ENCODE measurements around the gene CARD8.
A peak's percentile ranks its signal among the peaks of the same experiment; 100 is the strongest.

CARD8 gene

GRCh38 chr19:48194041-48194843, 61.5 kb downstream of the CARD8 start:
- peaks cover 0 to 4% (median 1%) of the 10 kb centered on the region in 11 experiments; a peak in 11 of 22 replicates for H3K9me3 ChIP-seq (replicated peaks in 1 of 11)
- no peak overlapping the region for H3K4me3 ChIP-seq
- H3K36me3 ChIP-seq, result peaks cover 3 to 35% (median 16%) of the 10 kb centered on the region in 11 experiments; a peak in 20 of 22 replicates
- peaks cover 7 to 32% (median 14%) of the 10 kb centered on the region in 10 experiments; a peak in 19 of 20 replicates for H3K4me1 ChIP-seq
- H3K27ac ChIP-seq, result no peak overlapping the region
- H4K20me1 ChIP-seq, result no peaks in the 10 kb centered on the region; a peak in 3 of 22 replicates
- no peak overlapping the region for H3K9ac ChIP-seq
- TF ChIP-seq Cebpa-rat (IDR thresholded peaks at IDR 0.05), result no peak
- H3K4me2 ChIP-seq, result no peak overlapping the region
- no peaks in the 10 kb centered on the region for H3K27me3 ChIP-seq

DNA sequence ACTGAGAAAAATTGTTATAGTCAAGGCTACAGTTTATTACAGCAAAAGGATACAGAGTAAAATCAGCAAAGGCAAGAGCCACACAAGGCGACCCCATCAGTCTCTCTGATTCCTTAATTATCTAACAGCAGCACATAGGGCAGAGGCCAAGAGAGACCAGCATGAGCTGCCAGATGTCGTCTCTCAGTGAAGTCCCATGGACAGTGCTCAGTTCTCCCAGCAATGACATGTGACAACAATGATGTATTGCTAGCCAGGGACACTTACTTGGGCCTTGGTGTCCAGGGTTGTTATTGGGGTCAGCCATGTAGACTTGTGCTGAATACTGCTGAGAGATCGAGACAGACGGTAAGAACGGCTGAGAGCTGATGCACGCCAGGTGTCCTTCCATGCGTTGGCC, 63.0 kb downstream of the CARD8 start:
- Histone ChIP-seq H3K9me3 (replicated peaks in 1 of 11) (peaks cover 0 to 9% (median 6%) of the 10 kb centered on the region in 11 experiments; a peak in 11 of 22 replicates), H3K27me3 (no peaks in the 10 kb centered on the region), H4K20me1 (no peaks in the 10 kb centered on the region; a peak in 3 of 22 replicates), H3K4me1 (peaks cover 7 to 36% (median 22%) of the 10 kb centered on the region in 10 experiments), H3K4me3 (no peak overlapping the region), H3K9ac (no peak overlapping the region), H3K36me3 (peaks cover 8 to 42% (median 24%) of the 10 kb centered on the region in 11 experiments; a peak in 20 of 22 replicates), H3K27ac (no peak overlapping the region), H3K4me2 (no peak overlapping the region)
- TF ChIP-seq Cebpa-rat (IDR thresholded peaks at IDR 0.05), result no peak

- Histone ChIP-seq H3K27ac (no peak overlapping the region), H3K9me3 (replicated peaks in 1 of 11) (peaks cover 0 to 9% (median 6%) of the 10 kb centered on the region in 11 experiments; a peak in 11 of 22 replicates)
These were observed 64.8 kb downstream of the CARD8 start for GRCh38 chr19:48190885-48191284.

DNA sequence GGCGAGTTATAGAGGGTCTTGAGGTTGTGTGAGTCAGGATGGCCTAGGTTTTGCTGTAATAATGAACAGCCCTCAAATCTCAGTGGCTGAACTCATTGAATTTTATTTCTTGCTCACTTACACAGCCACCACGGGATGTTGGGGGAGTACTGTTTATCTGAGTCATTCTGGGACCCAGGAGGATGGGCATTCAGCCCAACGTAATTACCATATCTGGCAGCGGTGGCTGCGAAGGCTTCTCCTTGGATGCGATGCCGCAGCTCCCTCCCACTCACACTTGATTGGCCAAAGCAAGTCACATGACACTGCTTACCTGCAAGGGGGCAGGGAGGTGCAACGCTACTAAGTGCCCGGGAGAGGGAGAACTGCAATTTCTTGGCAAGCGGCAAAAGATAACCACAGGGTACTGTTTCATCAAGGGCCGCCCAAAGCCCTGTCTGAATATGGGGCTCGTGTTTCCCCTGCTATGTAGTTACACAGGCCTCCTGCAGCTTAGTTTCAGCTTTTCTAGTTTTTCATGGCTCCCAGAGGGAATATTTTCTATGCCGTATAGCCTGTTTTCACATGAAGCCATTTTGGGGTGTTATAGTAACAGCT, 65.3 kb downstream of the CARD8 start:
- H3K27me3 ChIP-seq, result no peaks in the 10 kb centered on the region
- H3K9me3 ChIP-seq (replicated peaks in 1 of 11), result peaks cover 0 to 9% (median 6%) of the 10 kb centered on the region in 11 experiments; a peak in 11 of 22 replicates
- peaks cover 8 to 34% (median 20%) of the 10 kb centered on the region in 11 experiments; a peak in 20 of 22 replicates for H3K36me3 ChIP-seq
- H3K4me1 ChIP-seq, result peaks cover 16 to 48% (median 32%) of the 10 kb centered on the region in 10 experiments
- no peak overlapping the region for H3K9ac ChIP-seq
- H3K27ac ChIP-seq, result no peak overlapping the region
- TF ChIP-seq Cebpa-rat (IDR thresholded peaks at IDR 0.05), result no peak
- no peak overlapping the region for H3K4me2 ChIP-seq
- H4K20me1 ChIP-seq, result no peaks in the 10 kb centered on the region; a peak in 3 of 22 replicates
- H3K4me3 ChIP-seq, result no peak overlapping the region

More at GRCh38 chr19:48190885-48191284, 64.8 kb downstream of the CARD8 start:
- Histone ChIP-seq H3K4me3 (no peak overlapping the region), H3K36me3 (peaks cover 8 to 34% (median 20%) of the 10 kb centered on the region in 11 experiments; a peak in 20 of 22 replicates), H4K20me1 (no peaks in the 10 kb centered on the region; a peak in 3 of 22 replicates), H3K4me2 (no peak overlapping the region), H3K4me1 (peaks cover 11 to 43% (median 27%) of the 10 kb centered on the region in 10 experiments), H3K9ac (no peak overlapping the region), H3K27me3 (no peaks in the 10 kb centered on the region)
- TF ChIP-seq Cebpa-rat (IDR thresholded peaks at IDR 0.05), result no peak

GRCh38 chr19:48186541-48186991, 69.1 kb downstream of the CARD8 start:
- H3K27me3 ChIP-seq, result no peaks in the 10 kb centered on the region
- peaks cover 16 to 55% (median 44%) of the 10 kb centered on the region in 10 experiments for H3K4me1 ChIP-seq
- H3K9ac ChIP-seq, result peak overlapping the region; percentile 43 to 79 (median 57); a peak in 20 of 22 replicates
- H3K9me3 ChIP-seq (replicated peaks in 1 of 11), result peaks cover 6 to 23% (median 20%) of the 10 kb centered on the region in 11 experiments
- peak overlapping the region; percentile 54 to 99 (median 84) for H3K4me2 ChIP-seq
- H3K36me3 ChIP-seq, result peaks cover 11 to 44% (median 29%) of the 10 kb centered on the region in 11 experiments
- H3K27ac ChIP-seq, result peak overlapping the region in 9 of 11 experiments; percentile 47 to 78 (median 68); a peak in 17 of 22 replicates
- peak overlapping the region in 7 of 10 experiments; percentile 16 to 50 (median 34); a peak in 9 of 20 replicates for H3K4me3 ChIP-seq
- no peak for TF ChIP-seq Cebpa-rat (IDR thresholded peaks at IDR 0.05)
- no peaks in the 10 kb centered on the region for H4K20me1 ChIP-seq

- Histone ChIP-seq H3K27me3 (no peaks in the 10 kb centered on the region), H4K20me1 (no peaks in the 10 kb centered on the region), H3K9me3 (replicated peaks in 1 of 11) (peaks cover 11 to 29% (median 26%) of the 10 kb centered on the region in 11 experiments), H3K36me3 (peaks cover 17 to 50% (median 35%) of the 10 kb centered on the region in 11 experiments), H3K27ac (peak overlapping the region in 9 of 11 experiments; percentile 47 to 78 (median 68); a peak in 17 of 22 replicates), H3K4me2 (peak overlapping the region; percentile 54 to 99 (median 84)), H3K4me1 (peaks cover 16 to 55% (median 44%) of the 10 kb centered on the region in 10 experiments), H3K9ac (peak overlapping the region in 10 of 11 experiments; percentile 2 to 79 (median 58); a peak in 15 of 22 replicates), H3K4me3 (0 out of 20 replicates have a peak overlapping the region, but pooled peaks of 3 of the 10 experiments have one; percentile 16 to 45 (median 34))
- TF ChIP-seq Cebpa-rat (IDR thresholded peaks at IDR 0.05), result no peak
These were observed 69.7 kb downstream of the CARD8 start for GRCh38 chr19:48186015-48186414.

DNA sequence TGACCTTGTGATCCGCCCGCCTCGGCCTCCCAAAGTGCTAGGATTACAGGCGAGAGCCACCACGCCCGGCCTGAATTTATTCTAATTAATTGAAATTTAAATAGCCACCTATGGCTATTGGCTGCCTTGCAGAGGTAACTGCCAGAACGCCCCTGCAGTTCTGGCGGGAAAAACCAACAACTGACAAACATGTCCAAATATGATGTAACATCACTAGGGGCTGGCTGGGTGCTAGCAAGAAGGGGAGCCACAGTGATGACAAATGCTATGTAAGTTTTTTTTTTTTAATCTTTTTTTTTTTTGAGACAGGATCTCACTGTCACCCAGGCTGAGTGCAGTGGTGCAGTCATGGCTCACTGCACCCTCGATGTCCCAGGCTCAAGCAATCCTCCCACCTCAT, 72.4 kb downstream of the CARD8 start:
- TF ChIP-seq Cebpa-rat (IDR thresholded peaks at IDR 0.05), result no peak
- Histone ChIP-seq H3K36me3 (peaks cover 39 to 53% (median 46%) of the 10 kb centered on the region in 11 experiments), H3K9me3 (replicated peaks in 1 of 11) (peaks cover 18 to 37% (median 31%) of the 10 kb centered on the region in 11 experiments), H3K27me3 (no peaks in the 10 kb centered on the region), H3K4me3 (no peak overlapping the region), H3K4me1 (peaks cover 16 to 47% (median 35%) of the 10 kb centered on the region in 10 experiments), H3K4me2 (peak overlapping the region in 2 of 11 experiments; percentile 7 to 16; a peak in 2 of 22 replicates), H3K27ac (no peak overlapping the region; a peak in 1 of 22 replicates), H3K9ac (no peak overlapping the region), H4K20me1 (no peaks in the 10 kb centered on the region)

DNA sequence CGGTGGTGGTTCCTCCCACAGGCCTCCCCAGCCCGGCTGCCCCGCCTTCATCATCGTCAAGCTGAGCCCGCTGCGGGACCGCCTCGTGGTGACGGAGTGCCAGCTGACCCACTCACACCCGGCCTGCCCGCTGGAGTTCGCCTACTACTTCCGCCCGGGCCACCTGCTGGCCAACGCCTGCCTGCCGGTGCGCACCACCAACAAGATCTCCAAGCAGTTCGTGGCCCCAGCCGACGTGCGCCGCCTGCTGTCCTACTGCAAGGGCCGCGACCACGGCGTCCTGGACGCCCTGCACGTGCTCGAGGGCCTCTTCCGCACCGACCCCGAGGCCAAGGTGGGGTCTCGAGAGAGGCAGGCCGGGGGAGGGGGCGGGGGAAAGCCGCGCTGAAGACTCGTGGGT, 73.3 kb downstream of the CARD8 start:
- TF ChIP-seq Cebpa-rat (IDR thresholded peaks at IDR 0.05), result no peak
- Histone ChIP-seq H3K4me1 (peaks cover 16 to 37% (median 26%) of the 10 kb centered on the region in 10 experiments), H4K20me1 (no peaks in the 10 kb centered on the region), H3K27me3 (no peaks in the 10 kb centered on the region), H3K4me3 (no peak overlapping the region), H3K4me2 (no peak overlapping the region), H3K27ac (no peak overlapping the region), H3K36me3 (peaks cover 39 to 60% (median 49%) of the 10 kb centered on the region in 11 experiments), H3K9me3 (replicated peaks in 1 of 11) (peaks cover 18 to 37% (median 31%) of the 10 kb centered on the region in 11 experiments), H3K9ac (no peak overlapping the region)

All from BLaER1 treated with 17β-estradiol and CSF1 and Interleukin-3, amounts not matched to agents 10 nM and 100 nM (cell line).